ENCODE measurements around the gene MGAT2.

GRCh38 chr14:49637534-49638078 is 17.0 kb downstream of the MGAT2 start:
- TF ChIP-seq MAX (IDR thresholded peaks at IDR 0.05) (no peak), ATF3 (IDR thresholded peaks at IDR 0.05) (no peak), TAF1 (conservative IDR thresholded peaks at IDR 0.05) (no peak), CTCF (IDR thresholded peaks at IDR 0.05; ENCODE audit: low read depth, low read length, missing input control) (no peak), JUND (IDR thresholded peaks at IDR 0.05) (no peak), SP1 (IDR thresholded peaks at IDR 0.05) (no peak), RAD21 (IDR thresholded peaks at IDR 0.05) (no peak)

All from liver (tissue), 3 donors.